Thyroid gland (tissue), 4 donors: Measurements from ENCODE around the gene SPAG5. TPM values are rescaled to one million over a fixed set of nuclear protein-coding genes. Genes with fewer than 3 reads are reported as not detected.

ENCODE experiments used
- DNase-seq, 2 donors: peaks; one replicate each; pipeline ENCODE4 v3.0.0-alpha.2; 2019
- H3K27ac ChIP-seq, 3 donors: fragments of 200-600 bp; sonication (generic); 1 replicate in 2 of 3; 2 replicates in 1 of 3; pipeline ENCODE4 v1.5.1; 2016 to 2019; ENCODE audit warnings: mild to moderate bottlenecking in 1 of 3, moderate library complexity in 1 of 3
- H3K27me3 ChIP-seq: fragments of 200-600 bp; sonication (generic); one replicate; pipeline ENCODE4 v1.5.1; 2019
- H3K36me3 ChIP-seq, 2 donors: fragments of 200-600 bp; sonication (generic); one replicate each; pipeline ENCODE4 v1.5.1; 2016 to 2019
- H3K4me1 ChIP-seq, 2 donors: fragments of 200-600 bp; sonication (generic); one replicate each; pipeline ENCODE4 v1.5.1; 2017 to 2019
- H3K4me3 ChIP-seq, 3 donors: fragments of 200-600 bp; sonication (generic); replicated peaks in 1 of 3; 1 replicate in 2 of 3; 2 replicates in 1 of 3; pipeline ENCODE4 v1.5.1; 2016; ENCODE audit warnings: mild to moderate bottlenecking in 1 of 3
- H3K9me3 ChIP-seq: fragments of 200-600 bp; sonication (generic); one replicate; pipeline ENCODE4 v1.5.1; 2017
- CTCF ChIP-seq, 6 experiments: fragments of 200-600 bp in 3 of 6; fragments of 450-650 bp in 3 of 6; sonication (generic) in 3 of 6; IDR thresholded peaks; one replicate each; pipeline ENCODE4 v1.5.1; 2016 to 2019; ENCODE audit warnings: antibody characterized with exemption in 6 of 6, mild to moderate bottlenecking in 2 of 6, inconsistent platforms in 1 of 6, moderate library complexity in 1 of 6
- POLR2A ChIP-seq, 2 donors: fragments of 450-650 bp; IDR thresholded peaks; one replicate each; pipeline ENCODE4 v1.6.1; 2017; ENCODE audit warnings: antibody characterized with exemption in 2 of 2, mild to moderate bottlenecking in 2 of 2, moderate library complexity in 1 of 2
- whole genome bisulfite sequencing, 2 donors: methylation state at CpG; one replicate each; pipeline ENCODE4 v1.1.5; 2017; 5-methylcytosine and 5-hydroxymethylcytosine counted together
- intact Hi-C: fragments of 100-400 bp; cut with DNase I; formaldehyde crosslinking; loops from one replicate; pipeline ENCODE4 v1.15.1; 2023
- total RNA-seq, 4 donors: library from RNA; depleted of rRNA; stranded (reverse); fragments of >200 nt; gene quantifications; one replicate each; pipeline ENCODE4 v1.2.3, GENCODE V29; 2016

Gene SPAG5
- total RNA-seq, 4 donors from 2014 or later = 4.4 to 27.0 (median 9.9) TPM

GRCh38 chr17:28622186-28622585, 23.4 kb upstream of the SPAG5 start:
- intact Hi-C loops = no loop called here
- Histone ChIP-seq H3K27ac (no peak overlapping the region), H3K4me1 (no peaks in the 10 kb centered on the region), H3K4me3 (no peak overlapping the region), H3K9me3 (no peaks in the 10 kb centered on the region), H3K36me3 (peaks cover 70 to 72% of the 10 kb centered on the region in 2 donors), H3K27me3 (no peaks in the 10 kb centered on the region)
- DNase-seq = no peak
- 84 to 99% methylated on average over 3 of the region's 3 CpGs for WGBS, 2 donors
- no peak for TF ChIP-seq POLR2A (IDR thresholded peaks at IDR 0.05)
- TF ChIP-seq CTCF (IDR thresholded peaks at IDR 0.05) = no peak

DNA sequence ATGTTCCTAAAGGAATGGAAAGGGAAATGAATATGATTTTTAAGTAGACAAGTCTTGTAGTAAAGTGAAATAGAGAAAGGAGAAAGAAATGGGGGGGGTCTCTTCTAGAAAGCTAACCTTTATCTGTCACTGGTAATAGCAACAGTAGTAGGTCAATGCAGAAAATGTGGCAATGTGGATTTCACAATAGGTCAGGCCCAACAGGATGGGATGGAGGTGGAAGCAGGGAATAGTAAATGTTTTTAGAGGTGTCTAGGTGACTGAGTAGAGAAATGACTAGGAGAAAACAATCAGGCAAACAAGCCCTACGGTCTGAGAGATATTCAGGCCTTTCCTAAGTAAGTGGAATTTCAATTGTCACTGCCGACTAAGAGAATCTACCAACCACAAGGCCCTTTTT, 21.2 kb upstream of the SPAG5 start:
- H3K9me3 ChIP-seq = no peaks in the 10 kb centered on the region
- TF ChIP-seq POLR2A (IDR thresholded peaks at IDR 0.05) = no peak
- TF ChIP-seq CTCF (IDR thresholded peaks at IDR 0.05) = no peak
- WGBS, 2 donors = 82 to 89% methylated on average over 2 of the region's 2 CpGs
- no peaks in the 10 kb centered on the region for H3K27me3 ChIP-seq
- intact Hi-C loops = no loop called here
- H3K4me1 ChIP-seq = no peaks in the 10 kb centered on the region
- H3K4me3 ChIP-seq = no peak overlapping the region
- no peak overlapping the region for H3K27ac ChIP-seq
- no peak for DNase-seq
- H3K36me3 ChIP-seq = peaks cover 88 to 94% of the 10 kb centered on the region in 2 donors

GRCh38 chr17:28618464-28618863, 19.6 kb upstream of the SPAG5 start:
- TF ChIP-seq CTCF (IDR thresholded peaks at IDR 0.05) = no peak
- TF ChIP-seq POLR2A (IDR thresholded peaks at IDR 0.05) = no peak
- WGBS, 2 donors = 95 to 98% methylated on average over 3 of the region's 3 CpGs
- no peak for DNase-seq
- Histone ChIP-seq H3K27ac (no peak overlapping the region), H3K9me3 (no peaks in the 10 kb centered on the region), H3K4me3 (no peak overlapping the region), H3K27me3 (no peaks in the 10 kb centered on the region), H3K4me1 (no peaks in the 10 kb centered on the region), H3K36me3 (peaks cover 89 to 92% of the 10 kb centered on the region in 2 donors)
- intact Hi-C loops = no loop called here

- Histone ChIP-seq H3K9me3 (no peaks in the 10 kb centered on the region), H3K27ac (no peak overlapping the region), H3K36me3 (peaks cover 71 to 74% of the 10 kb centered on the region in 2 donors), H3K4me1 (peaks cover 0 to 6% of the 10 kb centered on the region in 2 donors), H3K27me3 (no peaks in the 10 kb centered on the region), H3K4me3 (no peak overlapping the region)
- 88 to 90% methylated on average over 7 of the region's 7 CpGs for WGBS, 2 donors
- intact Hi-C loops = no loop called here
- TF ChIP-seq CTCF (IDR thresholded peaks at IDR 0.05) (no peak), POLR2A (IDR thresholded peaks at IDR 0.05) (no peak)
- no peak for DNase-seq
Measured at GRCh38 chr17:28616281-28616680, 17.5 kb upstream of the SPAG5 start.

- WGBS, 2 donors = 92 to 96% methylated on average over 4 of the region's 4 CpGs
- intact Hi-C loops = no loop called here
- H3K4me3 ChIP-seq = no peak overlapping the region
- no peaks in the 10 kb centered on the region for H3K27me3 ChIP-seq
- H3K27ac ChIP-seq = no peak overlapping the region
- peaks cover 0 to 6% of the 10 kb centered on the region in 2 donors for H3K4me1 ChIP-seq
- H3K36me3 ChIP-seq = peaks cover 62 to 65% of the 10 kb centered on the region in 2 donors
- H3K9me3 ChIP-seq = no peaks in the 10 kb centered on the region
- TF ChIP-seq CTCF (IDR thresholded peaks at IDR 0.05) (no peak), POLR2A (IDR thresholded peaks at IDR 0.05) (no peak)
- DNase-seq = no peak
Measured at GRCh38 chr17:28615260-28615940, 16.6 kb upstream of the SPAG5 start.
